Stimulated activated CD4-positive, alpha-beta T cell treated with anti-CD3 and anti-CD28 coated beads, Interleukin-12 subunit alpha, Interleukin-12 subunit beta, amount 100 ng/mL, for 48 hours (primary cell): ENCODE measurements around the gene NOD1.

Source experiments
- DNase-seq, 3 donors: peaks; one replicate each; pipeline ENCODE4 v3.0.0-alpha.2; 2020; ENCODE audit warnings: low read depth in 2 of 3, low spot score in 1 of 3

NOD1 gene

DNA sequence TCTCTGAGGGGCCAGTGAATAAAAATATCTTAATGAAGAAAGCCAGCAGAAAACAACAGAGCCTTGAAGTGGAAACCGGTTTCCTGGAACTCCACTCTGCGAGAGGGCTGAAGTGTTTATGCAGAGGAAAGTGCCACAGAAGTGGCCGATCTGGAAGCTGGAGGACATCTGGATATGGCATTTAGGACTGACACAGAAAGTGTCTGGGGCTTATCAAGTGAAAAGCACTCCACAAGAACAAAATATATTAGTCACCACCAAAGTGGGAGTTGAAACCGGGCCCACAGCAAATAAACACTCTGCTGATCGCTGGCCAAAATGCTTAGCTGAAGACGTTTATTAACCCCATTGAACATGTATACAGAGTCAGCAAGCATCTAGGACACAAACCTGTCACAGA is 7.8 kb downstream of the NOD1 start:
- DNase-seq = no peak

DNA sequence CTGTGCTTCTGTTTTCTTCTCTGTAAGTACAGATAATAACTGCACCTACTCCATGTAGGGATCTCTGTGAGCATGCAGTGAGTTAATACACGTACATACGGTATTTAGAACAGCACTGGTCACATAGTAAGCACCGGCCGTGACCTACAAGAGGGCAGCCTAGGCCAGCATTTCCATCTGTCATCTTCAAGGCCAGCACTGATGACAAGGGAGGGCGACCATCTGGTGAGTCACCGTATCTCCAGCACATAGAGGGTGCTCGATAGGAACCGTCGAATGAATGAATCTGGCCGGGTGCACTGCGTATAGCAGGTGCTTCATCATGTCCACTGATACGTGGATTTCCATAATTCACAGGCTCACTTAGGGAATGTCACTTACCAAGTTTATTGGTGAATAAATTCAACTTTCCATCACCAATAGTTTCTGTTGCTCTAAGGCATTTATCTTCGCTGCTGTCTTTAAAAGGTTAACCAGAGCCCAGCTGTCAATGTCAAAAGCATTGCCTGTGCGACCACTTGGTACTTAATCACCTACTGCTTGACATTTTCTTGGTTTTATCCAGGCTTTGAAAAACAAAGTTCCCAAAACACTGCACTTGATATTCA is 8.3 kb downstream of the NOD1 start:
- DNase-seq = no peak

DNA sequence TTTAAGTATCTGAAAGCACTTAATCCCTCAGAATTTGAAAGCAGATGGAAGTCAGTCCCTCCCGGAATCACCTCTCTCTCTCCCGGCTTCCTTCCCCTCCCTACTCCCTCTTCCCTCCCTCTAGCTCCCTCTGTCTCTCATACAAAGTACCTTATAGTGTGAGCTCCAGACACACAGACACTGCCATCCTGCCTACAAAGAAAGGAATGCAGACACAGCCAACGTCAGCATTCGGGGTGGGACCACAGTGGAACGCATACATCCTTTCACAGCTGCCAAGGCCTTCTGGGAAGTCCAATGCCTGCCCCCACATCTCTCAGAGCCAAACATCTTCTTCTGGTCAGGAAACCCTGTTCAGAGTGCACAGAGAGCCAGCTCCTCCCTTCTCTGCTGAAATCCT is 9.3 kb downstream of the NOD1 start:
- DNase-seq = no peak

- DNase-seq = no peak
Observed at GRCh38 chr7:30468791-30469190, 9.8 kb downstream of the NOD1 start.

DNA sequence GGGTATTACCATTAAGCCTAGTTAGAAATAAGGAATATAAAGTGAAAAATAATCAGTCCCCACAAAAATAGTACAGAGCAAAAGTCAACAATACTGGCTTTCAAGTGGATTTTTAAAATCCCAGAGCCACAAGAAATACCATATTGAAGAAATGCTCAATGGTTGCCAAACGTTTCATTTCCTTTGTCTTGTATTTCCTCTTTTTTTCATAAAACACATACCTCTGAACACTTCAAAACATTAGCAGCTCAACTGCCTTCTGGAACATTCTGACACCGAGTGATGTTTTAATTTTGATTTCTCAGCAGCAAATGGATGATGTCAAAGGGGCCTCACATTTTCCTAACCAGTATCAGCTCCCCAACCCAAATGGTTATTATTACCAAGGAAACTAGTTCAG is 10.5 kb downstream of the NOD1 start:
- no peak for DNase-seq

GRCh38 chr7:30467271-30467670 is 11.3 kb downstream of the NOD1 start:
- no peak for DNase-seq

DNA sequence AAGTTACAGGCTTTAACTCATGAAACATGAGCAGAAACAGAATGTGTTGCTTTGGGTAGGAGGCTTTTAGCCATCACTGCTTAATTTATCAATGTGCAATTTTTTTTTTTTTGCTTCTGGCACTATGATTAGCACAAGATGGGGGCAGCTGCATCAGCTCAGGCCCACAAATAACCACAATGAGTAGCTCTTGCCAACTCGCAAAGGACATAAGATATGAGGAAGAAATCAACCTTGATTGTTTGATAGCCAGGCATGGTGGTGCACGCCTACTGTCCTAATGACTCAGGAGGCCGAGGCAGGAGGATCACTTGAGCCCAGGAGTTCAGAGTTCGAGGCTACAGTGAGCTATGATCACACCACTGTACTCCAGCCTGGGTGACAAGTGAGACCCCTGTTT is 12.3 kb downstream of the NOD1 start:
- DNase-seq = no peak

DNA sequence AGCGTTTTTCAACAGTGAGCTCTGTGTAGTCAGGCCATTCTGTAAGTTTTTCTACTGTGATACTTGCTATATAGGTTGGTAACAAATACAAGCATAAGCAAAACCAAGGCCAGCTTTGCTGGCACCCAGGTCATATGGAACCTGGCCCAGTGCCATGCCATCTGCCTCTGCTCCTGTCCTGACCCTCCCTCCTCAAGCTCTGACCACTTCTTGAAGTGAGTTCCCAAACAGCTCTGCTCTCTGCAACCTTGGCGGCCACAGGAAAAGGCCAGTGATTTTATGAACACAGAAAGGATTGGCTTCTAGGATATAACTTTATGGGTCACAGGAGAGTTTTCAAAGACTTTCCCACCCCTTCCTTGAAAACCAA is 12.8 kb downstream of the NOD1 start:
- DNase-seq = no peak

GRCh38 chr7:30465046-30465810 is 13.4 kb downstream of the NOD1 start:
- DNase-seq = no peak

GRCh38 chr7:30464231-30464671 is 14.3 kb downstream of the NOD1 start:
- no peak for DNase-seq

GRCh38 chr7:30463405-30464145 is 15.0 kb downstream of the NOD1 start:
- no peak for DNase-seq

DNA sequence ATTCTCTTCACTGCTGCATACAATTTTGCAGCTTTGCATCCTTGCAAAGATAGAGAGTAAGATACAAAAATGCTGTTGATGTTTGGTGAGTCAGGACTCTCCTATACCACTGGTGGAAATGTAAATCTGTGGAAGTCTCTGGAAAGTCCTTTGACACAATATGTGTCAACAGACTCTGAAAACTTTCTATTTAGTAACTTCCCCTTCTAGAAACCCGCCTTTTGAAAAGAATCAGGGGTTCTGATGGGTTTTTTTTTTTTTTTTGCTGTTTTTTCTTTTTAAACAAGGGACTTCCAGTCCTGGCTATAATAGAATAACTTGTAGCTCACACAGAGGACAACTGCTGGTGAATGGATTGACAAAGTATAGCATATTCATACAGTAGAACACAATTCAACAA is 16.4 kb downstream of the NOD1 start:
- no peak for DNase-seq

DNA sequence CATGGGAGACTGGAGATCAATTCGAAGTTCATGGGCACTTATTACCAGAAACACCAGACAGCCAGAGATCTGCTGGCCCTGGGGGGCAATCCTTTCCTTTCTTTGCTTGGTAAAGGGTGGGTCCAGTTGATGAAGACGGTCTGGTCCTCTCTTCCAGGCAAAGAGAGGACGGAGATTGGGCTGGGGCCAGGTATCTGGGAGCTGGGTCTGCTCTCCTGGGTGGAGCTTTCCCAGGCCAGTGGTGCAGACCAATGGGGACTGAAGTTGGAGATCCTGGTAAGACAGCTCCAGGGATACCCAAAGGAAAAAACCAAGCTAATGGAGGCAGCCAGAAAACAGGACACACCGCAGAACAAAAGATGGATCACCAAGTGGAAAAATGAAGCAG is 18.3 kb downstream of the NOD1 start:
- no peak for DNase-seq

- DNase-seq = no peak
Observed at GRCh38 chr7:30459591-30460245, 18.9 kb downstream of the NOD1 start.

GRCh38 chr7:30458311-30458710 is 20.3 kb downstream of the NOD1 start:
- DNase-seq = no peak

- no peak for DNase-seq
Observed at GRCh38 chr7:30453921-30454320, 24.7 kb downstream of the NOD1 start.

GRCh38 chr7:30453016-30453415 is 25.6 kb downstream of the NOD1 start:
- no peak for DNase-seq

DNA sequence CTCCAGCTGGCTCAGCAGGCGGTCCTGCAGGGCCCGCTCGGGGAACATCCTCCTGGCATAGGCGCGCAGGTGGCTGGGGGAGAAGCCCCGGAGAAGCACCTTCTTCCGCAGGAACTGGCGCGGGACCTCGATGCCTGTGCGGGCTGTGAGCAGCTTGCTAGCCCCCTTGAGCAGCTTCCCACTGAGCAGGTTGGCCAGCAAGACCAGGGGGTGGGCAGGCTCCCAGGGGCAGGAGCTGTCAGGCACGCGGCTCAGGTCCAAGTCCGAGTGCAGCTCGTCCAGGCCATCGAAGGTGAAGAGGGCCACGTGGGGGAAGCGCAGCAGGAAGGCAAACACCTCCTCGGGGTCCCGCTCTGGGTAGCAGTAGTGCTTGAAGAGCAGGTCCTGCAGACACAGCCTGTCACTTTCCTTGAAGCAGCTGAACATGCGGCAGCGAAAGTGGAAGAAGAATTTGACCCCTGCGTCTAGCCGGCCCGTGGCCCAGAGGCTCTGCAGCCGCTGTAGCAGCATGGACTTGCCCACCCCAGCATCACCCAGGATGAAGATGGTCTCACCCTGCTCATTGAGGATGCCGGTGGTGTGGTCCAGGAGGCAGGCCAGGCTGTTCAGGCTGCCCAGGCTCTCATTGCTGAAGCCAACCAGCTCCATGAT is 26.2 kb downstream of the NOD1 start:
- no peak for DNase-seq

DNA sequence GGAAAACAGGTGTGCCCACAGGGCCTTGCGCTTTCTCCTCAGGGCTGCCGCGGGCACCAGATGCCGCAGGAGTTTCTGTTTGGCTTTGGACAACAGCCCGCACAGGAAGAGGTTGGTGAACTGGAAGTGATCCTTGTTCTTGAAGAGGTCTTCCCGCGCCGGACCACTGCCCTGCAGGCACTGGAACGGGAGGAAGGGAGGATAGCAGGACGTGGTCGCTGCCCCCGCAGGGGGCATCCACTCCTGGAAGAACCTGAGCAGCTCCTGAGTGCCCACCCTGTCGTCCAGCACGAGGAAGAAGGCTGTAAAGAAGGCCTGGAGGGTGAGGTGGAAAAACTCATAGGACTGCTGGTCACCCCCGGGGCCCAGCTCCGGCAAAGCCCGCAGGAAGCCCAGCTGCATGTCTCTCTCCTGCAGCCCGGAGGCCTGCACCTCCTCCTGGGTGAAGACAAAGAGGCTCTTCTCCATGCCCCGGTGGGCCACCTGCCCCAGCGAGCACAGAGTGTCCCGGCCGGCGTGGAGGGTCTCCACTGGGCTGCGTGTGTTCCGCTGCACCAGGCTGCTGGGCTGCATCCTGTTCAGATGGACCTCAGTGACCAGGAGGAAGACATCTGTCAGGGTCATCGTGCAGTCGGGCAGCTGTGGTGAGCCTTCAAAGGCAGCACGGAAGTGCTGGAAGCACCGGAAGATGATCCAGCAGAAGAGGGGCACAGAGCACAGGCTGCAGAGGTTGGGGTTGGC is 26.9 kb downstream of the NOD1 start:
- no peak for DNase-seq

DNA sequence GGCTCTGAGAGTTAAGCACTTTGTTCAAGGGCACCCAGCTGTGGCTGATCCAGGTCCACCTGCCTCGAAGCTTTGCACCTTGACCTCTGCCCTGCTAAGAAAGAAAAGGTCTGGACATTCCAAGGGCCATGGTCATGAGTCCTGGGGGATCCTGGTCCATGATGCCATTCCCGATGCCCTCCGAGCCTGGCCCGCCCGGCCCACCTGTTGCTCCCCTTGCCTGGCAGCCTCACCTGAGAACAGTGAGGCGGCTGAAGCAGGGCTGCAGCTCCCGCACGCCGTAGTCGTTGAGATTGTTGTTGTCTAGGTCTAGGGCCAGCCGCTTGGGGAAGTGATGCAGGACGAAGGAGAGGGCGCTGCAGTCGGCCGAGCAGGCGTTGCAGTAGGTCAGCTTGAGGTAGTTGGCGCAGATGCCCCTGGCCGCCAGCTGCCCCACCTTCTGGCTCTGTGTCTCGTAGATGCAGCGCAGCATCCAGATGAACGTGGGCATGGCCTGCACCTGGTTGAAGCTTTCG is 27.5 kb downstream of the NOD1 start:
- no peak for DNase-seq
